Testis (tissue), 3 donors: ENCODE measurements around the gene IPO11. TPM values are rescaled to one million over a fixed set of nuclear protein-coding genes. Genes with fewer than 3 reads are reported as not detected.

Source experiments
- polyA plus RNA-seq: library from polyadenylated mRNA; stranded (reverse); fragments of 350-450 nt; fragmentation: Illumina TruSeq; extraction: RNeasy Lipid Tissue Mini Kit (QIAGEN cat#74804); gene quantifications from one replicate; pipeline ENCODE4 v1.2.3, GENCODE V29; 2014; ENCODE audit warnings: low read depth, low replicate concordance; ENCODE audit not compliant: insufficient read depth
- small RNA-seq, 2 donors: library from RNA; depleted of rRNA; stranded (forward); fragments of <200 nt; gene quantifications; one replicate each; pipeline ENCODE3, GENCODE V24; 2016
- total RNA-seq, 2 donors: library from RNA; depleted of rRNA; stranded (reverse); fragments of >200 nt; gene quantifications; one replicate each; pipeline ENCODE4 v1.2.3, GENCODE V29; 2016

Gene IPO11
- total and polyA plus RNA-seq, 3 donors from 2014 or later, result 50.3 to 74.5 (median 67.3) TPM

Small RNA genes lying within 50 kb of the gene (small RNA-seq; reads per million reads assigned to genes)
- gene CKS1BP3, result 0 reads per million in 2 donors
- gene RNU6-661P, result 0 reads per million in 2 donors

Other genes with a start within 250 kb of the IPO11 start
- 10 to 100 TPM; 80.0 to 86.5 TPM for gene KIF2A, start 106.6 kb upstream of the IPO11 start, total RNA-seq
- 91.5 TPM for gene KIF2A, start 106.6 kb upstream of the IPO11 start, polyA plus RNA-seq
- gene DIMT1, start 8.9 kb upstream of the IPO11 start, total RNA-seq, result 10 to 100 TPM; 19.3 to 22.5 TPM
- gene DIMT1, start 8.9 kb upstream of the IPO11 start, polyA plus RNA-seq, result 20.3 TPM
- 1 to 10 TPM; 9.0 to 9.9 TPM for gene LRRC70, start 166.1 kb downstream of the IPO11 start, total RNA-seq
- 4.9 TPM for gene LRRC70, start 166.1 kb downstream of the IPO11 start, polyA plus RNA-seq